Mucosa of descending colon (tissue), 3 donors: ENCODE measurements around the gene TADA3. TPM values are rescaled to one million over a fixed set of nuclear protein-coding genes. Genes with fewer than 3 reads are reported as not detected.

Experiments
- ATAC-seq: fragments of 200-7000 bp; cut with Tn5 transposase; one replicate; pipeline ENCODE4 v1.9.1; 2020; ENCODE audit warnings: mild to moderate bottlenecking, moderate library complexity
- DNase-seq, 3 donors: peaks; one replicate each; pipeline ENCODE4 v3.0.0-alpha.2; 2020
- H3K36me3 ChIP-seq: fragments of 200-600 bp; one replicate; pipeline ENCODE4 v1.8.0; 2021; ENCODE audit warnings: low read depth, mild to moderate bottlenecking
- H3K4me1 ChIP-seq: fragments of 200-600 bp; one replicate; pipeline ENCODE4 v1.8.0; 2021; ENCODE audit warnings: low read depth, mild to moderate bottlenecking
- H3K4me3 ChIP-seq: fragments of 200-600 bp; one replicate; pipeline ENCODE4 v1.8.0; 2021; ENCODE audit warnings: mild to moderate bottlenecking
- H3K9me3 ChIP-seq: fragments of 200-600 bp; one replicate; pipeline ENCODE4 v1.8.0; 2021; ENCODE audit warnings: mild to moderate bottlenecking
- intact Hi-C, 2 donors: fragments of 100-400 bp; cut with DNase I in 1 of 2; cut with micrococcal nuclease in 1 of 2; formaldehyde crosslinking; loops; one replicate each; pipeline versions ENCODE4 v1.11.0 to v1.11.1; 2022; cut with DNase I, micrococcal nuclease
- total RNA-seq, 3 donors: library from RNA; stranded (reverse); fragmentation: NEBNext Ultra II Directional in 2 of 3; extraction: Animal tissue kit (Norgen Biotek cat#: 25700) in 2 of 3; gene quantifications; one replicate each; pipeline versions ENCODE4 v1.2.1 to v1.2.4, GENCODE V29; 2021 to 2023
- TF ChIP-seq, protein P1 (sequence below): fragments of 200-600 bp; IDR thresholded peaks from one replicate; pipeline ENCODE4 v1.8.0; 2022; ENCODE audit warnings: antibody characterized with exemption, mild to moderate bottlenecking
- donor health status: DM: no; HTN: no; CAD: no; lungs with moderate emphysema.
- donor health status: DM: no; HTN: no; CAD: no.
- donor health status: DM: no; HTN: yes; CAD: no.

Gene TADA3
- total RNA-seq, 3 donors from 2014 or later = 63.0 to 66.1 (median 63.2) TPM

DNA sequence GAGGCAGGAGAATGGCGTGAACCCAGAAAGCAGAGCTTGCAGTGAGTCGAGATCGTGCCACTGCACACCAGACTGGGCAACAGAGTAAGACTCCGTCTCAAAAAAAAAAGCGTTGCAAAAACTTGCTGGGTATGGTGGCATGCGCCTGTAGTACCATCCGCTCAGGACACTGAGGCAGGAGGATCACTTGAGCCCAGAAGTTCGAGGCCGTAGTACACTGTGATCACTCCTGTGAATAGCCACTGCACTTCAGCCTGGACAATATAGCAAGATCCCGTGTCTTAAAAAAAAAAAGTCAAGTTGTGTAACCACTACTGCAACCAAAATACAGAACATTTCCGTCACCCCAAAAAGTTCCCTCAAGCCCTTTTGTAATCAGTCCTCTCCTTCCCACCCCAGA lies 2.1 kb upstream of the TADA3 start:
- DNase-seq (no peak), ATAC-seq (no peak)
- Histone ChIP-seq H3K4me1 (peaks cover 9% of the 10 kb centered on the region), H3K36me3 (peaks cover 12% of the 10 kb centered on the region), H3K9me3 (no peaks in the 10 kb centered on the region), H3K4me3 (no peak overlapping the region)
- intact Hi-C loops = no loop called here
- TF ChIP-seq, protein P1, sequence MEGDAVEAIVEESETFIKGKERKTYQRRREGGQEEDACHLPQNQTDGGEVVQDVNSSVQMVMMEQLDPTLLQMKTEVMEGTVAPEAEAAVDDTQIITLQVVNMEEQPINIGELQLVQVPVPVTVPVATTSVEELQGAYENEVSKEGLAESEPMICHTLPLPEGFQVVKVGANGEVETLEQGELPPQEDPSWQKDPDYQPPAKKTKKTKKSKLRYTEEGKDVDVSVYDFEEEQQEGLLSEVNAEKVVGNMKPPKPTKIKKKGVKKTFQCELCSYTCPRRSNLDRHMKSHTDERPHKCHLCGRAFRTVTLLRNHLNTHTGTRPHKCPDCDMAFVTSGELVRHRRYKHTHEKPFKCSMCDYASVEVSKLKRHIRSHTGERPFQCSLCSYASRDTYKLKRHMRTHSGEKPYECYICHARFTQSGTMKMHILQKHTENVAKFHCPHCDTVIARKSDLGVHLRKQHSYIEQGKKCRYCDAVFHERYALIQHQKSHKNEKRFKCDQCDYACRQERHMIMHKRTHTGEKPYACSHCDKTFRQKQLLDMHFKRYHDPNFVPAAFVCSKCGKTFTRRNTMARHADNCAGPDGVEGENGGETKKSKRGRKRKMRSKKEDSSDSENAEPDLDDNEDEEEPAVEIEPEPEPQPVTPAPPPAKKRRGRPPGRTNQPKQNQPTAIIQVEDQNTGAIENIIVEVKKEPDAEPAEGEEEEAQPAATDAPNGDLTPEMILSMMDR = no peak

DNA sequence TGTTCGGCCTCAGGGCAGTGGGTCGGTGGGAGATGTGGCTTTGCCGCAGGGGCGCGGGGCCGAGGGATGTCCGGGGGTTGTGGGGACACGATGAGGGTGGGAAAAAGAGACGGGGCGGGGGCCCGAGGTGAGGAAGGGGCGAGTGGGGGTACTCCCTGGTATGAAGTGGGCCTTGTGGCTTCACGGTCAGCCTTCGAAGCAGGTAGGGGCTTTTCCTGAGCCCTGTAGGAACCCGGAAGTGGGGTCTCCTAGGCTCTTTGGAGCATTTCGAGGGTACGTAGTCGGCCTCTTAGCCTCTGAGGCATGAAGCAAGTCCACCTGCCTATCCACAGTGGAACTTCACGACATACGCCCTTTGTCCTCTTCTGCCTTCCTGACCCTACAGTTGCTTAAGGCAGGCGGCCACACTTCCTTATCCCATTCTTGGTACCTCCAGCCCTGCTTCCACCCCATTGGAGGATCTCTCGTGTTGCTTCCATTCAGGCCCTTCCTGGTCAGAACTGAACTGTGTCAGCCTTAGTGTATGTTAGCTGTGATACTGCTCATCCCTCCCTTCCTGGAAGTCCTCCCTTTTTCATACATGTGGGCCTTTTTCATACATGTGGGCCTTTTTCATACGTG lies 998 bp upstream of the TADA3 start:
- DNase-seq = peak in 1 of 3 donors; percentile 59
- H3K4me1 ChIP-seq = peaks cover 9% of the 10 kb centered on the region
- ATAC-seq = peak; percentile 60
- H3K4me3 ChIP-seq = peak overlapping the region; percentile 98
- H3K36me3 ChIP-seq = peaks cover 9% of the 10 kb centered on the region
- intact Hi-C loops = no loop called here
- TF ChIP-seq, protein P1 = no peak
- no peaks in the 10 kb centered on the region for H3K9me3 ChIP-seq

DNA sequence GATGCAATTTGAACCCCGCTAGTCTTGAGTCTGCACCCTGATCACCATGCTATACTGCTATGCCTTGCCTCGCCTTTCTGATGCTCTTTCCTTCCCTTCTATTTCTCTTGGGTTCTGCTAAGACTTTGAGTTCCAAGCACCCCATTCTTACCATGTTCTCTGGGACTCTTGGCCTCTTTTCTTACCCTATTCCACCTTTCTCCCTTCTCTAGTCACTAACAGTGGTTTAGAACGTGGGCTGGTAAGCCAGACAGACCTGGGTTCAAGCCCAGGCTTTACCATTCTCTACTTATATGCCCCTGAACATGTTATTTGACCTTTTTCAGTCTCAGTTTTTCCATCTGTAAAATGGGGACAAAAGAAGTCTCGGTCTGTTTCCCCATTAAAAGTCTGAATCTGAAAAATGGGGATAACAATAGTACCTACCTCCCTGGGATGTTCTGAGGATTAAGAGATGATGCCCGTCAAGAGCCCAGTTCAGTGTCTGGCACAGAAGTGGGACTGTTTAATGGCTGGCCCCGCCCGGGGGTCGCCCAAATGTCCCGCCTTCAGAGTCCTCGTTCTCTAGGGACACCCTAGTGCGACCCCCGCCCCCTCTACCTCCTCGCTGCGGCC lies 376 bp downstream of the TADA3 start:
- peak; percentile 0 for ATAC-seq
- TF ChIP-seq, protein P1 = no peak

DNA sequence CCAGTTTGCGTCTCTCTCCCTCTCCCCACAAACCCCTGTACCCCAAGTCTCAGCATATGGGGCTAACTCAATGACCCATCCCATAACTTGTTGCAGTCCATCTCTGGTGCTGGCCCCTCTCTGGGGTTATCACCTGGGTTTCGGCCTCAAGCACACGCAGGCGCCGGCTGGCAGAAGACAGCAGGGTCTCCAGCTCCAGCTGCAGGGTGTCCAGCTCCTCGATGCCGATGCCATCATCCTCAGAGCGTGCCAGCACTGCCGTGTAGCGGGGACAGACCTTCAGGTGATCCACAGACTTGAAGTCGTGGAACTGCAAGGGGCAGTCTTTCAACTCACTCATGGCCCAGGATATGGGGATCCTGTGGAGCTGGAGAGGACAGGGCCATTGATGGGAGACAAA lies 1.1 kb downstream of the TADA3 start:
- TF ChIP-seq, protein P1 = no peak
- H3K36me3 ChIP-seq = no peaks in the 10 kb centered on the region
- H3K9me3 ChIP-seq = no peaks in the 10 kb centered on the region
- H3K4me3 ChIP-seq = no peak overlapping the region
- intact Hi-C loops = no loop called here
- peaks cover 9% of the 10 kb centered on the region for H3K4me1 ChIP-seq
- no peak for ATAC-seq
- DNase-seq = no peak

More for the DNA sequence above, 376 bp downstream of the TADA3 start:
- peak overlapping the region; percentile 98 for H3K4me3 ChIP-seq
- H3K4me1 ChIP-seq = peaks cover 9% of the 10 kb centered on the region
- no peaks in the 10 kb centered on the region for H3K36me3 ChIP-seq
- intact Hi-C loops = no loop called here
- no peak for DNase-seq
- no peaks in the 10 kb centered on the region for H3K9me3 ChIP-seq

DNA sequence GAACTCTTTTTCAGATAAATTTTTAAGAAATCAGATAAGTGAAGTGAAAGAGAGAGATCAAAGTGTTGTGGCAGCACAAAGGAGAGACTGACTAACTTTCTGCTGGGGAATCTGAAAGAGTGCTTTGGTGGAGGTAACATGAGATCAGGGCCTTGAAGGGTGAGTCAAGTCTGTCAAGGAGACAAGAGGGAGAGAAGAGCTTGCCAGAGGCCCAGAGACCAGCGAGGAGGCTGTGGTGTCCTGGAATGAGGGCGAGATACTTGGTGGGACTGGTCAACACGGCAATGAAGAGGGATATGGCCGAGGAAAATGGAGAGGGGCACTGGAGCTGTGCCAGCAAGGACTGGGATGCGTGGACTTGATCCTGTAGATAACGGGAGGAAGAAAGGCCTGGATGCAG lies 4.6 kb downstream of the TADA3 start:
- Histone ChIP-seq H3K4me3 (no peak overlapping the region), H3K9me3 (no peaks in the 10 kb centered on the region), H3K4me1 (peaks cover 6% of the 10 kb centered on the region), H3K36me3 (no peaks in the 10 kb centered on the region)
- intact Hi-C loops = no loop called here
- ATAC-seq = no peak
- TF ChIP-seq, protein P1 = no peak
- DNase-seq = no peak
